DND-41 (cell line): Measurements from ENCODE around the gene GPNMB.
"Not testable (repeated sequence)": the region's sequence is repeated elsewhere in the genome, so short reads cannot be mapped to it uniquely, and the experiment has no call there.

ENCODE experiments used
- EZH2 ChIP-seq: IDR thresholded peaks from 3 replicates; pipeline ENCODE4 v1.6.1; 2012; ENCODE audit warnings: borderline replicate concordance, low read depth, mild to moderate bottlenecking, moderate library complexity, low read length, inconsistent platforms; ENCODE audit not compliant: severe bottlenecking
- TF ChIP-seq, protein P1 (sequence below): IDR thresholded peaks from 2 replicates; pipeline ENCODE4 v1.5.1; 2012; ENCODE audit warnings: borderline replicate concordance, low read length, moderate library complexity, mild to moderate bottlenecking; ENCODE audit not compliant: poor library complexity, severe bottlenecking; ENCODE audit errors: extremely low read depth

DNA sequence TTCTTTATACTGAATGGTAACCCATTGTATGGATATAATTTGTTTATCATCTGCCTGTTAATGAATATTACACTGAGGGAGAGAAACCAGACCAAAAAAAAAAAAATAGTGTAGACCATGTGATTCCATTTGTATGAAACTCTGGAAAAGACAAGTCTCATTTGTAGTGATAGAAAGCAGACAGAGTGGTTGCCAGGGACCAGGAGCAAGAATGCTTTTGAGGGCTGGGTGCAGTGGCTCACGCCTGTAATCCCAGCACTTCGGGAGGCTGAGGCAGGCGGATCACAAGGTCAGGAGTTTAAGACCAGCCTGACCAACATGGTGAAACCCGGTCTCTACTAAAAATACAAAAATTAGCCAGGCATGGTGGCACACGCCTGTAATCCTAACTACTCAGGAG is 48.8 kb upstream of the GPNMB start:
- TF ChIP-seq, protein P1, sequence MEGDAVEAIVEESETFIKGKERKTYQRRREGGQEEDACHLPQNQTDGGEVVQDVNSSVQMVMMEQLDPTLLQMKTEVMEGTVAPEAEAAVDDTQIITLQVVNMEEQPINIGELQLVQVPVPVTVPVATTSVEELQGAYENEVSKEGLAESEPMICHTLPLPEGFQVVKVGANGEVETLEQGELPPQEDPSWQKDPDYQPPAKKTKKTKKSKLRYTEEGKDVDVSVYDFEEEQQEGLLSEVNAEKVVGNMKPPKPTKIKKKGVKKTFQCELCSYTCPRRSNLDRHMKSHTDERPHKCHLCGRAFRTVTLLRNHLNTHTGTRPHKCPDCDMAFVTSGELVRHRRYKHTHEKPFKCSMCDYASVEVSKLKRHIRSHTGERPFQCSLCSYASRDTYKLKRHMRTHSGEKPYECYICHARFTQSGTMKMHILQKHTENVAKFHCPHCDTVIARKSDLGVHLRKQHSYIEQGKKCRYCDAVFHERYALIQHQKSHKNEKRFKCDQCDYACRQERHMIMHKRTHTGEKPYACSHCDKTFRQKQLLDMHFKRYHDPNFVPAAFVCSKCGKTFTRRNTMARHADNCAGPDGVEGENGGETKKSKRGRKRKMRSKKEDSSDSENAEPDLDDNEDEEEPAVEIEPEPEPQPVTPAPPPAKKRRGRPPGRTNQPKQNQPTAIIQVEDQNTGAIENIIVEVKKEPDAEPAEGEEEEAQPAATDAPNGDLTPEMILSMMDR: not testable (repeated sequence)
- not testable (repeated sequence) for TF ChIP-seq EZH2
